GM12878 (cell line): ENCODE data around the gene TRIM3. TPM values are rescaled to one million over a fixed set of nuclear protein-coding genes. Genes with fewer than 3 reads are reported as not detected.
A peak's percentile ranks its signal among the peaks of the same experiment; 100 is the strongest.

ENCODE experiments used
- ATAC-seq: fragments of 200-7000 bp; cut with Tn5 transposase; 3 replicates; pipeline ENCODE4 v1.9.1; 2020; ENCODE audit warnings: mild to moderate bottlenecking, moderate library complexity
- BruUV-seq: library from RNA; stranded (reverse); fragments of 400-500 nt; replicated peaks from 2 replicates; lab custom pipeline; 2021; lab: Mats Ljungman, UMichigan
- CTCF ChIA-PET: fragments of 300-600 bp; sonication (Branson Sonifier 250); formaldehyde crosslinking; extraction: SDS; loops from one replicate; lab custom pipeline; 2021; ENCODE audit warnings: inconsistent platforms; lab: Yijun Ruan, JAX
- POLR2A ChIA-PET: fragments of 350-600 bp; formaldehyde crosslinking; extraction: SDS; loops from one replicate; lab custom pipeline; 2021; ENCODE audit warnings: inconsistent platforms; lab: Charles Lee
- RAD21 ChIA-PET: fragments of 300-600 bp; sonication (Branson Sonifier 250); formaldehyde crosslinking; loops from one replicate; lab custom pipeline; 2023; ENCODE audit warnings: antibody characterized with exemption; ENCODE audit not compliant: unreplicated experiment; lab: Charles Lee
- SMC1A ChIA-PET: fragments of 300-600 bp; sonication (Branson Sonifier 250); formaldehyde crosslinking; loops from one replicate; lab custom pipeline; 2023; ENCODE audit not compliant: unreplicated experiment, uncharacterized antibody; lab: Charles Lee
- DNase-seq: peaks from one replicate; pipeline ENCODE4 v3.0.0-alpha.2; 2011; ENCODE audit warnings: low read depth, low spot score
- FAIRE-seq: peaks from 3 replicates; lab custom pipeline; 2011; peaks lifted over from hg19 to GRCh38; lab: Jason Lieb, UNC
- H2AFZ ChIP-seq: 2 replicates; pipeline ENCODE4 v1.6.0; 2011; ENCODE audit warnings: low read depth, low read length, control low read depth; ENCODE audit not compliant: control insufficient read depth
- H3K27ac ChIP-seq: 2 replicates; pipeline ENCODE4 v1.5.1; 2011; ENCODE audit warnings: control low read depth; ENCODE audit not compliant: control insufficient read depth, insufficient read depth
- H3K27me3 ChIP-seq, 2 experiments: replicated peaks in 1 of 2; 2 replicates each; pipeline versions ENCODE4 v1.6.0 to v1.6.1; 2011; ENCODE audit warnings: low read length in 1 of 2; ENCODE audit not compliant: control insufficient read depth in 2 of 2, insufficient read depth in 2 of 2
- H3K36me3 ChIP-seq, 2 experiments: 2 replicates each; pipeline ENCODE4 v1.5.1; 2011; ENCODE audit warnings: low read length in 1 of 2; ENCODE audit not compliant: control insufficient read depth in 2 of 2, insufficient read depth in 2 of 2
- H3K4me1 ChIP-seq: 2 replicates; pipeline ENCODE4 v1.6.1; 2011; ENCODE audit warnings: mild to moderate bottlenecking, low read length, moderate library complexity, mixed read lengths; ENCODE audit not compliant: control insufficient read depth, insufficient read depth
- H3K4me2 ChIP-seq: 2 replicates; pipeline ENCODE4 v1.6.0; 2011; ENCODE audit warnings: control low read depth; ENCODE audit not compliant: control insufficient read depth, insufficient read depth
- H3K4me3 ChIP-seq: fragments of 200-600 bp; sonication (generic); 2 replicates; pipeline ENCODE4 v1.5.1; 2016
- H3K79me2 ChIP-seq: 2 replicates; pipeline ENCODE4 v1.6.0; 2011; ENCODE audit warnings: low read length; ENCODE audit not compliant: control insufficient read depth, insufficient read depth
- H3K9ac ChIP-seq: 2 replicates; pipeline ENCODE4 v1.8.0; 2011; ENCODE audit warnings: low read length, control low read depth, mixed read lengths; ENCODE audit not compliant: control insufficient read depth, insufficient read depth
- H3K9me3 ChIP-seq: replicated peaks from 3 replicates; pipeline ENCODE4 v1.5.1; 2011; ENCODE audit warnings: mild to moderate bottlenecking, low read length; ENCODE audit not compliant: control insufficient read depth, insufficient read depth
- H4K20me1 ChIP-seq: 2 replicates; pipeline ENCODE4 v1.6.0; 2011; ENCODE audit not compliant: control insufficient read depth, insufficient read depth
- CBX3 ChIP-seq: fragments of 200-600 bp; sonication (generic); IDR thresholded peaks from 2 replicates; pipeline ENCODE4 v1.6.1; 2016; ENCODE audit warnings: low read depth, borderline replicate concordance
- CREB1 ChIP-seq: IDR thresholded peaks from 2 replicates; pipeline ENCODE4 v1.6.1; 2012; ENCODE audit warnings: low read depth, mild to moderate bottlenecking, inconsistent platforms
- GATAD2B ChIP-seq: fragments of 450-650 bp; conservative IDR thresholded peaks from 2 replicates; pipeline ENCODE4 v1.6.1; 2017; ENCODE audit warnings: low read depth, mild to moderate bottlenecking, moderate library complexity
- MTA2 ChIP-seq: fragments of 450-650 bp; IDR thresholded peaks from 2 replicates; pipeline ENCODE4 v1.6.1; 2016; ENCODE audit warnings: low read depth, mild to moderate bottlenecking, moderate library complexity
- RFX5 ChIP-seq: IDR thresholded peaks from 2 replicates; pipeline ENCODE4 v1.6.1; 2011; ENCODE audit warnings: low read depth, low read length, improper control_type of control experiment
- WGBS: methylation state at CpG from one replicate; pipeline ENCODE4 v1.1.6; 2016; ENCODE audit warnings: low lambda C conversion rate; ENCODE audit not compliant: insufficient replicate concordance, insufficient coverage; ENCODE audit errors: missing lambda C conversion rate; 5-methylcytosine and 5-hydroxymethylcytosine counted together
- in situ Hi-C: fragments of 300-500 bp; cut with MboI; formaldehyde crosslinking; loops from 9 replicates; pipeline ENCODE4 v1.14.3; 2018; ENCODE audit warnings: mixed read lengths
- intact Hi-C: fragments of 100-400 bp; cut with micrococcal nuclease; formaldehyde crosslinking; loops from one replicate; pipeline ENCODE4 v1.14.2; 2022; ENCODE audit not compliant: unreplicated experiment
- polyA plus RNA-seq, 11 experiments: library from polyadenylated mRNA; depleted of rRNA in 4 of 11; unstranded in 6 of 11; stranded (reverse) in 5 of 11; fragments of >200 nt; fragmentation: Nextera tagmentation in 4 of 11; fragmentation: Illumina TruSeq in 1 of 11; extraction: Ambion mirVana in 4 of 11; extraction: Trizol in 1 of 11; gene quantifications; 1 replicate in 1 of 11; 2 replicates in 10 of 11; pipeline versions ENCODE4 v1.2.1 to v1.2.3, GENCODE V29; 2011 to 2016; ENCODE audit warnings: inconsistent platforms in 2 of 11, missing spikeins in 2 of 11, low read depth in 1 of 11
- total RNA-seq, 4 experiments: library from RNA; depleted of rRNA in 3 of 4; stranded (reverse); fragments of >200 nt in 3 of 4; fragmentation: Illumina TruSeq in 1 of 4; extraction: Trizol in 1 of 4; gene quantifications; 2 replicates each; pipeline versions ENCODE4 v1.2.1 to v1.2.3, GENCODE V29; 2013 to 2021
- TF ChIP-seq, protein P1 (sequence below): fragments of 450-650 bp; IDR thresholded peaks from 2 replicates; pipeline ENCODE4 v1.6.1; 2017; ENCODE audit warnings: mild to moderate bottlenecking
- TF ChIP-seq, protein P2 (sequence below): IDR thresholded peaks from 2 replicates; pipeline ENCODE4 v1.6.1; 2011; ENCODE audit warnings: borderline replicate concordance, low read depth, mild to moderate bottlenecking, moderate library complexity, low read length; ENCODE audit not compliant: insufficient read depth, poor library complexity, severe bottlenecking
- TF ChIP-seq, protein P3 (sequence below): IDR thresholded peaks from 2 replicates; pipeline ENCODE4 v1.6.1; 2011; ENCODE audit warnings: borderline replicate concordance, low read depth, mild to moderate bottlenecking, moderate library complexity, mixed read lengths, low read length; ENCODE audit not compliant: insufficient read depth; ENCODE audit errors: extremely low read length
- TF ChIP-seq, protein P4 (sequence below): fragments of 450-650 bp; IDR thresholded peaks from 2 replicates; pipeline ENCODE4 v1.6.1; 2018; ENCODE audit warnings: borderline replicate concordance, mild to moderate bottlenecking; ENCODE audit not compliant: partially characterized antibody

Gene TRIM3
- total and polyA plus RNA-seq, 10 of the 15 experiments (the other 5 are each of a cell fraction or from before 2014, with no cell fraction given), result 0.34 to 11.8 (median 4.8) TPM

DNA sequence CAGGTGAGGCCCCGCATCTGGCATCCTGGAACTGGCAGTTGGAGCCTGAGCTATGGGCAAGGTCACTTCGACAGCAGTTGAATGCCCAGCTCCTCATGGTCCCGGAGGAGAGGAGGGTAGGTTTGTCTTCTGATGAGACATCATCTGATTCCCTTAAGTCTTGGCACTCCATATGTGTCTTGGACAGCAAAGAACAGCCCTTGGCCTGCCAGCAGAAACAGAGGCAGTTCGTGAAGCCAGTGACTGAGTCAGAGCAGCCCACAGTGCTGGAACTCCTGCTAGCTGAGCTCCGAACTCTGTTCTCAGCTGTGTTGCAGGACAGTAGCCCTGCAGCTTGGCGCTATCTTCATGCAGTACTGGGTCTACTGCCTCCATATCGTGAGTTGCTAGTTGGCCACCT lies 24.4 kb upstream of the TRIM3 start (continued):
- TF ChIP-seq CREB1, result no peak

DNA sequence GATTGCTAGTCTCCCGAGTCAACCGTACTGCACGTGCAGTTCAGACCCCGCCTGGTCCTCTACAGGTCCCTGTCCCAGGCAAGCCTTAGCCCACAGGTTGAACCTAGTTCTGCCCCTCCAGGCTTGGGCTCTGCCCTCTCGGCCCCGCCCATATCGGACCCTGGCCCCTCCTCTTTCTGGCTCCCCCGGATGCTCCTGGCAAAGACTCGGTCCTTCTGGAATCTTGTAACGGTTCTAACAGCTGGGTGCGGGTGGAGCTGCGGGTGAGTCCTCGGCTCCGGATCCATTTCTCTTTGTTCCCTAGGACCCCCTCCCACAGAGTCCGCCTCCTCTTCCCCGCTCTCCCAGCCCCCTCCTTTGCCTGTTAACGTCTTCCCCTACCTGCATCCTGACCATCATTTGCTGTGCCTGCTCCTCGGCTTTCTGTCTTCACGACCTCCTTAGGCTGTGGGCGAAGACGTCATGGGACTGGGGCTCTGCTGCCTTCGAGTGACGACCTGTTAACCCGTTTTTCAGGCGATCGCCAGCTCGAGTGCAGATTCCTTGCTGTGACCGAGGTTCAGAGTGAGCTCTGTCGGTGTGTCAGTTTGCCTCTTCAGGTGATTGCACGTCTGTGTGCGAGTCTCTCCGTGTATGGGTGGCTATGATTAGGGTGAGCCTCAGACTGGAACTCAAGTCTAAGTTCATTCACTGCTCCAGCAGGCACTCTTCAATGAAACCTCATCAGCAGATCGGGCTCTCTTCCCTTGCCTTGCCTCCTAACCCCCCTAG lies 23.5 kb upstream of the TRIM3 start, which contains the start of gene DNHD1:
Gene DNHD1 (plus strand): TSS at position 212 of the 771 bp plus-strand sequence. CDS start 936 bp downstream, outside the sequence.
- TF ChIP-seq, protein P1, sequence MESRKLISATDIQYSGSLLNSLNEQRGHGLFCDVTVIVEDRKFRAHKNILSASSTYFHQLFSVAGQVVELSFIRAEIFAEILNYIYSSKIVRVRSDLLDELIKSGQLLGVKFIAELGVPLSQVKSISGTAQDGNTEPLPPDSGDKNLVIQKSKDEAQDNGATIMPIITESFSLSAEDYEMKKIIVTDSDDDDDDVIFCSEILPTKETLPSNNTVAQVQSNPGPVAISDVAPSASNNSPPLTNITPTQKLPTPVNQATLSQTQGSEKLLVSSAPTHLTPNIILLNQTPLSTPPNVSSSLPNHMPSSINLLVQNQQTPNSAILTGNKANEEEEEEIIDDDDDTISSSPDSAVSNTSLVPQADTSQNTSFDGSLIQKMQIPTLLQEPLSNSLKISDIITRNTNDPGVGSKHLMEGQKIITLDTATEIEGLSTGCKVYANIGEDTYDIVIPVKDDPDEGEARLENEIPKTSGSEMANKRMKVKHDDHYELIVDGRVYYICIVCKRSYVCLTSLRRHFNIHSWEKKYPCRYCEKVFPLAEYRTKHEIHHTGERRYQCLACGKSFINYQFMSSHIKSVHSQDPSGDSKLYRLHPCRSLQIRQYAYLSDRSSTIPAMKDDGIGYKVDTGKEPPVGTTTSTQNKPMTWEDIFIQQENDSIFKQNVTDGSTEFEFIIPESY, result no peak
- TF ChIP-seq GATAD2B (no peak), MTA2 (no peak), RFX5 (no peak), CBX3 (no peak)
- TF ChIP-seq, protein P2, sequence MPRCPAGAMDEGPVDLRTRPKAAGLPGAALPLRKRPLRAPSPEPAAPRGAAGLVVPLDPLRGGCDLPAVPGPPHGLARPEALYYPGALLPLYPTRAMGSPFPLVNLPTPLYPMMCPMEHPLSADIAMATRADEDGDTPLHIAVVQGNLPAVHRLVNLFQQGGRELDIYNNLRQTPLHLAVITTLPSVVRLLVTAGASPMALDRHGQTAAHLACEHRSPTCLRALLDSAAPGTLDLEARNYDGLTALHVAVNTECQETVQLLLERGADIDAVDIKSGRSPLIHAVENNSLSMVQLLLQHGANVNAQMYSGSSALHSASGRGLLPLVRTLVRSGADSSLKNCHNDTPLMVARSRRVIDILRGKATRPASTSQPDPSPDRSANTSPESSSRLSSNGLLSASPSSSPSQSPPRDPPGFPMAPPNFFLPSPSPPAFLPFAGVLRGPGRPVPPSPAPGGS, result peak; percentile 63
- TF ChIP-seq, protein P3, sequence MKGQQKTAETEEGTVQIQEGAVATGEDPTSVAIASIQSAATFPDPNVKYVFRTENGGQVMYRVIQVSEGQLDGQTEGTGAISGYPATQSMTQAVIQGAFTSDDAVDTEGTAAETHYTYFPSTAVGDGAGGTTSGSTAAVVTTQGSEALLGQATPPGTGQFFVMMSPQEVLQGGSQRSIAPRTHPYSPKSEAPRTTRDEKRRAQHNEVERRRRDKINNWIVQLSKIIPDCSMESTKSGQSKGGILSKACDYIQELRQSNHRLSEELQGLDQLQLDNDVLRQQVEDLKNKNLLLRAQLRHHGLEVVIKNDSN, result no peak
- TF ChIP-seq, protein P4, sequence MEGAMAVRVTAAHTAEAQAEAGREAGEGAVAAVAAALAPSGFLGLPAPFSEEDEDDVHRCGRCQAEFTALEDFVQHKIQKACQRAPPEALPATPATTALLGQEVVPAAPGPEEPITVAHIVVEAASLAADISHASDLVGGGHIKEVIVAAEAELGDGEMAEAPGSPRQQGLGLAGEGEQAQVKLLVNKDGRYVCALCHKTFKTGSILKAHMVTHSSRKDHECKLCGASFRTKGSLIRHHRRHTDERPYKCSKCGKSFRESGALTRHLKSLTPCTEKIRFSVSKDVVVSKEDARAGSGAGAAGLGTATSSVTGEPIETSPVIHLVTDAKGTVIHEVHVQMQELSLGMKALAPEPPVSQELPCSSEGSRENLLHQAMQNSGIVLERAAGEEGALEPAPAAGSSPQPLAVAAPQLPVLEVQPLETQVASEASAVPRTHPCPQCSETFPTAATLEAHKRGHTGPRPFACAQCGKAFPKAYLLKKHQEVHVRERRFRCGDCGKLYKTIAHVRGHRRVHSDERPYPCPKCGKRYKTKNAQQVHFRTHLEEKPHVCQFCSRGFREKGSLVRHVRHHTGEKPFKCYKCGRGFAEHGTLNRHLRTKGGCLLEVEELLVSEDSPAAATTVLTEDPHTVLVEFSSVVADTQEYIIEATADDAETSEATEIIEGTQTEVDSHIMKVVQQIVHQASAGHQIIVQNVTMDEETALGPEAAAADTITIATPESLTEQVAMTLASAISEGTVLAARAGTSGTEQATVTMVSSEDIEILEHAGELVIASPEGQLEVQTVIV, result no peak
- no peak within 1 kb of the TSS for H3K27ac ChIP-seq
- DNase-seq (no peak), ATAC-seq (no peak), FAIRE-seq (no peak)
- no peaks in the 10 kb centered on the region for H3K9me3 ChIP-seq
- ChIA-PET POLR2A (interaction anchor here (0.6 to 1.0 kb wide), 5 partner anchors 11 to 237 kb away, joined by 3 read pairs; no protein-coding TSS in a partner anchor), RAD21 (interaction anchor here (2.4 kb wide), 1 partner anchor 118 kb away, joined by 10 read pairs; no protein-coding TSS in a partner anchor), CTCF (interaction anchor here (0.9 to 4.7 kb wide), 3 partner anchors 10 to 118 kb away, joined by 3 to 20 read pairs (median 9); no protein-coding TSS in a partner anchor), SMC1A (interaction anchor here (0.8 kb wide), 1 partner anchor 10 kb away, joined by 3 read pairs; no protein-coding TSS in a partner anchor)
- no peaks in the 10 kb centered on the region for H3K79me2 ChIP-seq
- H3K27me3 ChIP-seq, result no peaks in the 10 kb centered on the region
- H3K4me1 ChIP-seq, result no peaks in the 10 kb centered on the region
- H3K36me3 ChIP-seq, result peaks cover 0 to 23% of the 10 kb centered on the region in 2 experiments; a peak in 2 of 4 replicates
- in situ Hi-C loops, result no loop called here
- no peaks in the 10 kb centered on the region for H4K20me1 ChIP-seq
- intact Hi-C loops, result no loop called here
- H2AFZ ChIP-seq, result no peak within 1 kb of the TSS
- no peak within 1 kb of the TSS for H3K4me3 ChIP-seq
- 91% methylated on average over 30 of the region's 33 CpGs for WGBS
- H3K4me2 ChIP-seq, result no peak within 1 kb of the TSS
- no TSS peak for BruUV-seq
- H3K9ac ChIP-seq, result no peak within 1 kb of the TSS
